OCI-LY3 (cell line): Measurements from ENCODE around the gene C2CD2L.

Source experiments
- H2AFZ ChIP-seq: fragments of 200-600, 300-600 bp; shearing (Covaris generic); 2 replicates; pipeline ENCODE4 v1.6.0; 2014; ENCODE audit warnings: antibody characterized with exemption, low read depth, low read length
- H3K27ac ChIP-seq: fragments of 200-600, 300-600 bp; sonication (generic); 2 replicates; pipeline ENCODE4 v1.5.1; 2014; ENCODE audit warnings: mild to moderate bottlenecking, low read length, moderate library complexity, mixed read lengths
- H3K27me3 ChIP-seq: fragments of 200-600, 300-600 bp; sonication (generic); 2 replicates; pipeline ENCODE4 v1.6.1; 2014; ENCODE audit warnings: low read depth, low read length, mixed read lengths
- H3K36me3 ChIP-seq: fragments of 200-600, 300-600 bp; sonication (generic); replicated peaks from 2 replicates; pipeline ENCODE3; 2014; ENCODE audit warnings: low read depth, low read length, mixed read lengths
- H3K4me1 ChIP-seq: fragments of 300-600, 200-600 bp; sonication (generic); 2 replicates; pipeline ENCODE4 v1.6.1; 2014; ENCODE audit warnings: low read length, mixed read lengths
- H3K4me2 ChIP-seq: fragments of 200-600, 300-600 bp; sonication (generic); 2 replicates; pipeline ENCODE4 v1.6.1; 2014; ENCODE audit warnings: low read length, mixed read lengths
- H3K4me3 ChIP-seq: fragments of 300-600, 200-600 bp; sonication (generic); 2 replicates; pipeline ENCODE4 v1.5.1; 2014; ENCODE audit warnings: antibody characterized with exemption, mild to moderate bottlenecking, low read length, moderate library complexity
- H3K79me2 ChIP-seq: fragments of 300-600, 200-600 bp; shearing (Covaris generic); 2 replicates; pipeline ENCODE4 v1.6.1; 2014; ENCODE audit warnings: mild to moderate bottlenecking, low read length, mixed read lengths
- H3K9ac ChIP-seq: fragments of 300-600, 200-600 bp; shearing (Covaris generic); 2 replicates; pipeline ENCODE4 v1.6.0; 2014; ENCODE audit warnings: mild to moderate bottlenecking, low read length, moderate library complexity
- H3K9me3 ChIP-seq: fragments of 200-600, 300-600 bp; shearing (Covaris generic); 2 replicates; pipeline ENCODE4 v1.6.1; 2014; ENCODE audit warnings: low read length, mixed read lengths; ENCODE audit not compliant: insufficient read depth
- H4K20me1 ChIP-seq: fragments of 200-600, 300-600 bp; sonication (generic); 2 replicates; pipeline ENCODE4 v1.6.1; 2016; ENCODE audit warnings: low read length, mixed read lengths; ENCODE audit not compliant: insufficient read depth
- CTCF ChIP-seq: fragments of 200-600, 300-600 bp; sonication (generic); IDR thresholded peaks from 2 replicates; pipeline ENCODE4 v1.5.1; 2014; ENCODE audit warnings: antibody characterized with exemption, low read length, low read depth
- EZH2phosphoT487 ChIP-seq: fragments of 200-600 bp; shearing (Covaris generic); IDR thresholded peaks from 2 replicates; pipeline ENCODE4 v1.6.1; 2018; ENCODE audit warnings: antibody characterized with exemption, mixed run types, low read depth

C2CD2L gene

GRCh38 chr11:119065369-119065768 lies 41.8 kb upstream of the C2CD2L start:
- H3K9me3 ChIP-seq, result no peaks in the 10 kb centered on the region
- no peak overlapping the region for H3K27ac ChIP-seq
- no peak overlapping the region for H2AFZ ChIP-seq
- no peaks in the 10 kb centered on the region for H3K27me3 ChIP-seq
- no peak overlapping the region for H3K4me3 ChIP-seq
- H4K20me1 ChIP-seq, result no peaks in the 10 kb centered on the region
- no peaks in the 10 kb centered on the region for H3K36me3 ChIP-seq
- peaks cover 20% of the 10 kb centered on the region for H3K79me2 ChIP-seq
- H3K4me2 ChIP-seq, result no peak overlapping the region
- no peak overlapping the region for H3K9ac ChIP-seq
- peaks cover 6% of the 10 kb centered on the region for H3K4me1 ChIP-seq
- TF ChIP-seq EZH2phosphoT487 (no peak), CTCF (peak; percentile 56)

GRCh38 chr11:119067371-119068222 lies 39.5 kb upstream of the C2CD2L start, which contains the start of gene VPS11:
Gene VPS11, plus strand, starts transcription at chr11:119067818. Its CDS starts 6 bp downstream, at chr11:119067824.
- Histone ChIP-seq H3K9me3 (no peaks in the 10 kb centered on the region), H3K36me3 (peaks cover 6% of the 10 kb centered on the region), H3K4me3 (peak within 1 kb of the TSS; percentile 87), H3K9ac (peak within 1 kb of the TSS; percentile 74), H3K4me1 (peaks cover 6% of the 10 kb centered on the region), H3K27ac (peak within 1 kb of the TSS; percentile 53), H3K27me3 (no peaks in the 10 kb centered on the region), H2AFZ (peak within 1 kb of the TSS; percentile 85), H4K20me1 (no peaks in the 10 kb centered on the region), H3K79me2 (peaks cover 20% of the 10 kb centered on the region), H3K4me2 (peak within 1 kb of the TSS; percentile 78)
- TF ChIP-seq CTCF (no peak), EZH2phosphoT487 (no peak)

- H3K27me3 ChIP-seq, result no peaks in the 10 kb centered on the region
- no peak overlapping the region for H2AFZ ChIP-seq
- TF ChIP-seq EZH2phosphoT487 (no peak), CTCF (no peak)
- H3K79me2 ChIP-seq, result no peaks in the 10 kb centered on the region
- H3K4me1 ChIP-seq, result no peaks in the 10 kb centered on the region
- no peak overlapping the region for H3K9ac ChIP-seq
- H3K4me3 ChIP-seq, result no peak overlapping the region
- no peaks in the 10 kb centered on the region for H3K9me3 ChIP-seq
- H4K20me1 ChIP-seq, result no peaks in the 10 kb centered on the region
- no peak overlapping the region for H3K4me2 ChIP-seq
- H3K27ac ChIP-seq, result no peak overlapping the region
- H3K36me3 ChIP-seq, result peaks cover 26% of the 10 kb centered on the region
Observed at GRCh38 chr11:119077839-119078238, 29.3 kb upstream of the C2CD2L start.

- H3K36me3 ChIP-seq, result peaks cover 18% of the 10 kb centered on the region
- H2AFZ ChIP-seq, result no peak overlapping the region
- no peaks in the 10 kb centered on the region for H3K4me1 ChIP-seq
Observed at GRCh38 chr11:119078675-119079420, 28.3 kb upstream of the C2CD2L start.

More at GRCh38 chr11:119078675-119079420, 28.3 kb upstream of the C2CD2L start:
- Histone ChIP-seq H4K20me1 (no peaks in the 10 kb centered on the region), H3K4me3 (no peak overlapping the region), H3K27me3 (no peaks in the 10 kb centered on the region), H3K9ac (no peak overlapping the region), H3K4me2 (no peak overlapping the region), H3K27ac (no peak overlapping the region), H3K9me3 (no peaks in the 10 kb centered on the region), H3K79me2 (no peaks in the 10 kb centered on the region)
- TF ChIP-seq EZH2phosphoT487 (no peak), CTCF (no peak)
